Hepatocyte (in vitro differentiated cells): Measurements from ENCODE around the gene GP1BB. TPM values are rescaled to one million over a fixed set of nuclear protein-coding genes. Genes with fewer than 3 reads are reported as not detected.

Experiments used
- DNase-seq: peaks from one replicate; pipeline ENCODE4 v3.0.0-alpha.2; 2016; ENCODE audit warnings: low spot score
- H2AFZ ChIP-seq: fragments of 200-600 bp; sonication (generic); 2 replicates; pipeline ENCODE4 v1.6.0; 2016; ENCODE audit warnings: antibody characterized with exemption, mild to moderate bottlenecking
- H3K27ac ChIP-seq: fragments of 200-600 bp; sonication (generic); 2 replicates; pipeline ENCODE4 v1.5.1; 2016; ENCODE audit warnings: mild to moderate bottlenecking
- H3K27me3 ChIP-seq: fragments of 200-600 bp; sonication (generic); 2 replicates; pipeline ENCODE4 v1.6.1; 2016
- H3K36me3 ChIP-seq: fragments of 200-600 bp; sonication (generic); replicated peaks from 2 replicates; pipeline ENCODE4 v1.5.1; 2016; ENCODE audit warnings: low read depth; ENCODE audit not compliant: insufficient read depth
- H3K4me1 ChIP-seq: fragments of 200-600 bp; sonication (generic); 2 replicates; pipeline ENCODE4 v1.5.1; 2016; ENCODE audit warnings: mild to moderate bottlenecking, moderate library complexity; ENCODE audit not compliant: insufficient read depth
- H3K4me2 ChIP-seq: fragments of 200-600 bp; sonication (generic); 2 replicates; pipeline ENCODE4 v1.6.0; 2016
- H3K4me3 ChIP-seq: fragments of 200-600 bp; sonication (generic); 2 replicates; pipeline ENCODE4 v1.5.1; 2016; ENCODE audit warnings: mild to moderate bottlenecking
- H3K79me2 ChIP-seq: fragments of 200-600 bp; sonication (generic); 2 replicates; pipeline ENCODE4 v1.6.0; 2017; ENCODE audit warnings: mild to moderate bottlenecking
- H3K9me2 ChIP-seq: fragments of 200-600 bp; sonication (generic); replicated peaks from 2 replicates; pipeline ENCODE4 v1.6.0; 2017; ENCODE audit warnings: mild to moderate bottlenecking; ENCODE audit not compliant: insufficient read depth
- H3K9me3 ChIP-seq: fragments of 200-600 bp; sonication (generic); 2 replicates; pipeline ENCODE4 v1.5.1; 2016; ENCODE audit warnings: low read depth, mild to moderate bottlenecking
- H4K20me1 ChIP-seq: fragments of 200-600 bp; sonication (generic); 2 replicates; pipeline ENCODE4 v1.6.0; 2016; ENCODE audit warnings: mild to moderate bottlenecking; ENCODE audit not compliant: insufficient read depth, poor library complexity, severe bottlenecking
- CTCF ChIP-seq: fragments of 200-600 bp; sonication (generic); IDR thresholded peaks from 2 replicates; pipeline ENCODE4 v1.5.1; 2016; ENCODE audit warnings: antibody characterized with exemption, mild to moderate bottlenecking; ENCODE audit not compliant: poor library complexity
- EZH2 ChIP-seq: fragments of 200-600 bp; sonication (generic); IDR thresholded peaks from 2 replicates; pipeline ENCODE4 v1.6.1; 2016; ENCODE audit warnings: antibody characterized with exemption, mild to moderate bottlenecking, borderline replicate concordance
- EZH2phosphoT487 ChIP-seq: fragments of 200-600 bp; sonication (generic); IDR thresholded peaks from one replicate; pipeline ENCODE4 v1.6.1; 2018; ENCODE audit warnings: antibody characterized with exemption, mild to moderate bottlenecking, low read depth, moderate library complexity; ENCODE audit not compliant: unreplicated experiment, severe bottlenecking
- WGBS: methylation state at CpG from one replicate; pipeline ENCODE4 v1.1.6; 2016; ENCODE audit warnings: low lambda C conversion rate; ENCODE audit errors: missing lambda C conversion rate; 5-methylcytosine and 5-hydroxymethylcytosine counted together
- polyA plus RNA-seq: library from polyadenylated mRNA; unstranded; fragments of >200 nt; fragmentation: Nextera tagmentation; extraction: Ambion mirVana; gene quantifications from 2 replicates; pipeline ENCODE4 v1.2.1, GENCODE V29; 2016
- total RNA-seq: library from RNA; depleted of rRNA; stranded (reverse); fragments of >200 nt; gene quantifications from 2 replicates; pipeline ENCODE4 v1.2.3, GENCODE V29; 2014

Gene GP1BB
- total and polyA plus RNA-seq, 2 experiments from 2014 or later, result 2.5 to 2.8 TPM

- TF ChIP-seq EZH2 (no peak), CTCF (no peak), EZH2phosphoT487 (no peak)
- H3K27ac ChIP-seq, result no peak overlapping the region
- no peak for DNase-seq
- H2AFZ ChIP-seq, result no peak overlapping the region
- no peaks in the 10 kb centered on the region for H3K9me3 ChIP-seq
- no peaks in the 10 kb centered on the region for H3K36me3 ChIP-seq
- H3K4me2 ChIP-seq, result no peak overlapping the region
- WGBS, result 93% methylated on average over 13 of the region's 13 CpGs
- H3K79me2 ChIP-seq, result no peaks in the 10 kb centered on the region
- no peak overlapping the region for H3K4me3 ChIP-seq
- no peaks in the 10 kb centered on the region for H4K20me1 ChIP-seq
- peaks cover 4% of the 10 kb centered on the region for H3K4me1 ChIP-seq
- H3K27me3 ChIP-seq, result peaks cover 28% of the 10 kb centered on the region
- no peaks in the 10 kb centered on the region for H3K9me2 ChIP-seq
Observed at GRCh38 chr22:19713245-19713644, 10.1 kb upstream of the GP1BB start.

- peak overlapping the region; percentile 99 for H3K4me2 ChIP-seq
- DNase-seq, result peak; percentile 38
Observed at GRCh38 chr22:19713650-19714311, 9.6 kb upstream of the GP1BB start.

DNA sequence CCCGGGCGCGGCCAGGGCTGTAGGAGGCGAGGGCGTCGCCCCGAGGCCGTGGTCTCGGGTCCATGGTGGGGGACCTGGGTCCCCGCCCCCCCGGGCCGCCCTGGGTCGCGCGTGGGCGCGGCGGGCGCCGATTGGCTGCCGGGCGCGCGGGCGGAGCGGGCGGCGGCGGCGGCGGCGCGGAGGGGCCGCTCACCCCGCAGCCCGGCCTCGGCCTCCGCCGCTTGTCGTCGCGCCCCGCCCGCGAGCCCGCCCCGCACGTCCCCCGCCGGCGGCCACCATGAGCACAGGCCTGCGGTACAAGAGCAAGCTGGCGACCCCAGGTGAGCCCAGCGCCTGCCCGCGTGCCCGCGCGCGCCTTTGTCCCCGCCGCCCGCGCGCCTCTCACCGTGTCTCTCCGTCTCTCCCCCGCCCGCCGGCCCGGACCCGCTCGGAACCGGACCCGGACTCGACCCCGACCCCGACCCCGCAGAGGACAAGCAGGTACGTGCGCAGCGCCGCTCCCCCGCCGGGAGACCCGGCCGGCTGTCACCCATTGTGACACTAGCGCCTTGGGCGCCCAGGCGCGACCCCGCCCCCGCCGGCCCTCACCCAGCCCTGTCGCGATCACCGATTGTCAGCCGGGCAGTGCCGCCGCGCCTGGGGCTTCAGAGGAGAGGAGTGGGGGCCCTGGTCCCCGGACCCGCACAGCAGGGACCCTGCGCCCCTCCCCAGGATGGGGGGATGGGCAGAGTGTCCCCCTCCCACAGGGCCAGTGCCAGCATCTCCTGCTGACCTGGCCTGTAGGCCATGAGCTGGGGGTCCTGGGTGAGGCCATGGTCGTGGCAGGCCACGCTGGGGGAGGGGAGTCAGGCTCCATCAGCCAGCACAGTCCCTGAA is 8.8 kb upstream of the GP1BB start, which contains the start of gene SEPTIN5:
Gene SEPTIN5, plus strand, starts transcription at position 192 of the 876 bp plus-strand sequence. Its CDS starts 86 bp downstream, at position 278.
- 2% methylated on average over 18 of the region's 106 CpGs for WGBS
- DNase-seq, result no peak
- no peaks in the 10 kb centered on the region for H3K9me2 ChIP-seq
- H3K79me2 ChIP-seq, result no peaks in the 10 kb centered on the region
- peak within 1 kb of the TSS; percentile 39 for H3K4me3 ChIP-seq
- H3K9me3 ChIP-seq, result no peaks in the 10 kb centered on the region
- no peak within 1 kb of the TSS for H3K27ac ChIP-seq
- H3K36me3 ChIP-seq, result no peaks in the 10 kb centered on the region
- peak within 1 kb of the TSS; percentile 74 for H2AFZ ChIP-seq
- H3K27me3 ChIP-seq, result peaks cover 40% of the 10 kb centered on the region
- H3K4me1 ChIP-seq, result peaks cover 13% of the 10 kb centered on the region
- H4K20me1 ChIP-seq, result no peaks in the 10 kb centered on the region
- TF ChIP-seq CTCF, result no peak
- no peak for TF ChIP-seq EZH2phosphoT487
- TF ChIP-seq EZH2, result no peak
- peak within 1 kb of the TSS; percentile 99 for H3K4me2 ChIP-seq

More at GRCh38 chr22:19713650-19714311, 9.6 kb upstream of the GP1BB start:
- no peaks in the 10 kb centered on the region for H3K9me2 ChIP-seq
- no peaks in the 10 kb centered on the region for H4K20me1 ChIP-seq
- H3K79me2 ChIP-seq, result no peaks in the 10 kb centered on the region
- TF ChIP-seq EZH2 (no peak), CTCF (no peak), EZH2phosphoT487 (no peak)
- WGBS, result 40% methylated on average over 25 of the region's 38 CpGs
- H3K27me3 ChIP-seq, result peaks cover 33% of the 10 kb centered on the region
- peaks cover 8% of the 10 kb centered on the region for H3K4me1 ChIP-seq
- H2AFZ ChIP-seq, result peak overlapping the region; percentile 68
- H3K9me3 ChIP-seq, result no peaks in the 10 kb centered on the region
- H3K4me3 ChIP-seq, result peak overlapping the region; percentile 26
- no peak overlapping the region for H3K27ac ChIP-seq
- no peaks in the 10 kb centered on the region for H3K36me3 ChIP-seq
